Gastrocnemius medialis (tissue), 4 donors: ENCODE results near the gene FANCC.

ENCODE experiments used
- CTCF ChIP-seq, 5 experiments: fragments of 450-650 bp in 3 of 5; fragments of 200-600 bp in 2 of 5; sonication (generic) in 2 of 5; IDR thresholded peaks in 4 of 5; conservative IDR thresholded peaks in 1 of 5; 1 replicate in 4 of 5; 2 replicates in 1 of 5; pipeline ENCODE4 v1.5.1; 2016 to 2019; ENCODE audit warnings: antibody characterized with exemption in 5 of 5, mild to moderate bottlenecking in 3 of 5, moderate library complexity in 3 of 5
- POLR2A ChIP-seq, 2 donors: fragments of 450-650 bp; IDR thresholded peaks; one replicate each; pipeline ENCODE4 v1.6.1; 2017; ENCODE audit warnings: antibody characterized with exemption in 2 of 2, mild to moderate bottlenecking in 2 of 2, moderate library complexity in 2 of 2

GRCh38 chr9:95118596-95118995 lies 198.9 kb downstream of the FANCC start:
- TF ChIP-seq CTCF (IDR thresholded peaks at IDR 0.05 in 4 of 5, conservative IDR thresholded peaks at IDR 0.05 in 1 of 5) (no peak), POLR2A (IDR thresholded peaks at IDR 0.05) (no peak)
